GM12873 (cell line): ENCODE results near the gene CDV3.

ENCODE experiments used
- TF ChIP-seq, protein P1 (sequence below): IDR thresholded peaks from 2 replicates; pipeline ENCODE4 v1.5.1; 2012; ENCODE audit warnings: low read depth, mild to moderate bottlenecking, moderate library complexity, low read length, control low read depth; ENCODE audit not compliant: insufficient read depth; ENCODE audit errors: missing control alignments

CDV3 gene, protein sequence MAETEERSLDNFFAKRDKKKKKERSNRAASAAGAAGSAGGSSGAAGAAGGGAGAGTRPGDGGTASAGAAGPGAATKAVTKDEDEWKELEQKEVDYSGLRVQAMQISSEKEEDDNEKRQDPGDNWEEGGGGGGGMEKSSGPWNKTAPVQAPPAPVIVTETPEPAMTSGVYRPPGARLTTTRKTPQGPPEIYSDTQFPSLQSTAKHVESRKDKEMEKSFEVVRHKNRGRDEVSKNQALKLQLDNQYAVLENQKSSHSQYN

DNA sequence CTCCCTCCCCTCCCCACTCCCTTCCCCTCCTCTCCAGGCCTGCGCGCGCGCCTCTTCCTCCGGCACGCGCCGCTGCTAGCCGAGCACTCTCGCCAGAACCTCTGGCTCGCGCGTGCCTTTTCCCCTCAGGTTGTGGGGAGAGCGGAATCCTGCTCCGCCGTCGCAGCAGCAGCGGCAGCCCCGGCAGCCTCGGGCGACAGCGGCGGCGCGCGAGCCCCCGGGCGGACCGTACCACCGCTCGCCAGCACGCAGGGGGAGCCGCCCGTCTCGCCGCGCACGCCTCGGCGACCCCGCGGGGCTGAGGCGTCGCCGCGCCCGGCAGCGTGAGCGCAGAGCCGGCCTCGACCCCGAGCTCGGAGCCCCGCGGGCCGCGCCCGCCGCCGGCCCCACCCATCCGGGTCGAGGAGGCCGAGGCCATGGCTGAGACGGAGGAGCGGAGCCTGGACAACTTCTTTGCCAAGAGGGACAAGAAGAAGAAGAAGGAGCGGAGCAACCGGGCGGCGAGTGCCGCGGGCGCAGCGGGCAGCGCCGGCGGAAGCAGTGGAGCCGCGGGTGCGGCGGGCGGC lies at the start of gene CDV3:
Gene CDV3, plus strand, starts transcription at position 58 of the 566 bp plus-strand sequence. Its CDS starts 359 bp downstream, at position 417.
- TF ChIP-seq, protein P1, sequence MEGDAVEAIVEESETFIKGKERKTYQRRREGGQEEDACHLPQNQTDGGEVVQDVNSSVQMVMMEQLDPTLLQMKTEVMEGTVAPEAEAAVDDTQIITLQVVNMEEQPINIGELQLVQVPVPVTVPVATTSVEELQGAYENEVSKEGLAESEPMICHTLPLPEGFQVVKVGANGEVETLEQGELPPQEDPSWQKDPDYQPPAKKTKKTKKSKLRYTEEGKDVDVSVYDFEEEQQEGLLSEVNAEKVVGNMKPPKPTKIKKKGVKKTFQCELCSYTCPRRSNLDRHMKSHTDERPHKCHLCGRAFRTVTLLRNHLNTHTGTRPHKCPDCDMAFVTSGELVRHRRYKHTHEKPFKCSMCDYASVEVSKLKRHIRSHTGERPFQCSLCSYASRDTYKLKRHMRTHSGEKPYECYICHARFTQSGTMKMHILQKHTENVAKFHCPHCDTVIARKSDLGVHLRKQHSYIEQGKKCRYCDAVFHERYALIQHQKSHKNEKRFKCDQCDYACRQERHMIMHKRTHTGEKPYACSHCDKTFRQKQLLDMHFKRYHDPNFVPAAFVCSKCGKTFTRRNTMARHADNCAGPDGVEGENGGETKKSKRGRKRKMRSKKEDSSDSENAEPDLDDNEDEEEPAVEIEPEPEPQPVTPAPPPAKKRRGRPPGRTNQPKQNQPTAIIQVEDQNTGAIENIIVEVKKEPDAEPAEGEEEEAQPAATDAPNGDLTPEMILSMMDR, result no peak

DNA sequence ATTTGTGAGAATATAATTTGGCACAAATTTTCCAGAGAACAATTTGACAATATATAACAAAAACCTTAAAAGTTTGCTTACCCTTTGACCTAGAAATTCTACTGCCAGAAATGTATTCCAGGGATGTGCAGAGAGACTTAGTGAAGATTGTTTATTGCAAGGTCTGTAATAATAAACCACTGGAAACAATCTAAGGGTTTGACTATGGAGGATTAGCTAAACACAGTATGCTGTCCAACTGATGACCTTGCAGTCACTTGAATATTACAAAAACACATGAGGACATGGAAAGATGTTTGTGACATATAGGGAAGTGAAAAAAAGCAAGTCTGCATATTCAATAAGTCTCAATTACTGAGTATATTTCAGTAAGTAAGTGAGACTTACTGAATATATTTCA lies 48.1 kb upstream of the CDV3 start:
- TF ChIP-seq, protein P1, result no peak

DNA sequence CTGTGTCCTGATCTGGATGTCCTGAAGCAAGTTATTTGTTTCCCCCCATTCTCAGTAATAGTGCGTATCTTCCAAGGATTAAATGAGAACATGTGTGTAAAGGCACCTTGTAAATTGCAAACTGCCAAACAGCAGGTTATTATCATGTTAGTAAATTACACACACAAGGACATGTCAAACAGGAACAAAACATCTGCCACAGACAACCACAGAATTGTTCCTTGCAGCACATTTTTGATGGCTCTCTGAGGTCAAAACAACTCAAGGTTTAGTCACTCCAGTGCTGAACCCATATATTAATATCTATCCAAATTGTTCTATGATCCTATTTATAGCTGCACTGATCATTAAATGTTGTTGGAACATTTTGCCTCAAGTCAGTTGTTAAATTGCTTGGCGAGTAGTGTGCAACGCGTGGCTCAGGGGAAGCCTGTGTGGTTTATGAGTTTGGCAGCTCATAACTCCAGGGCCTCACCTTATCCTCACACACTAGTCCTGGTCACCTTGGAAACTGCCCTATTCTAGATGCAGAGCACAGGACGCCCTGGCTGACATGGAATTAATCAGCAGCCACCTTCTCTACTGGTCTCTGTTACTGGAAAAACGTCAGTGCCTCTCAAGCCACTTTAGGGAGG lies 46.3 kb upstream of the CDV3 start:
- TF ChIP-seq, protein P1, result no peak

DNA sequence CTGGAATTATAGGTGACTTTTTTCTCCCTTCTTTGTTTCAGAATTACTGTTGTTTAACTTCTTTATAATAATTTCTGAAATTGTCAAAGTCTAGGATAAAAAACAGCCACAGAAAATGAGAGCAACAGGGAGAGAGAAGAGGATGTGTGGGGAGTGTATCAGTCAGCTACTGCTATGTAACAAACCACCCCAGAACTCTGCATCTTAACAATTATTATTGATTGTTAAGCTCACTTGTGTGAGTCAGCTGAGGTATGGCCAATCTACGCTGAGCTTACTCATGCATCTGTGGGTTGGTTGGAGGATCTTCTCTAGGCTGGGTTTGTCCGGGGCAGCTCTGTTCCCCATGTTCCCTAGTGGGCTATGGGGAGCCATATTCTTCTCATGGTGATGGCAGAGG lies 43.7 kb upstream of the CDV3 start:
- TF ChIP-seq, protein P1, result no peak

DNA sequence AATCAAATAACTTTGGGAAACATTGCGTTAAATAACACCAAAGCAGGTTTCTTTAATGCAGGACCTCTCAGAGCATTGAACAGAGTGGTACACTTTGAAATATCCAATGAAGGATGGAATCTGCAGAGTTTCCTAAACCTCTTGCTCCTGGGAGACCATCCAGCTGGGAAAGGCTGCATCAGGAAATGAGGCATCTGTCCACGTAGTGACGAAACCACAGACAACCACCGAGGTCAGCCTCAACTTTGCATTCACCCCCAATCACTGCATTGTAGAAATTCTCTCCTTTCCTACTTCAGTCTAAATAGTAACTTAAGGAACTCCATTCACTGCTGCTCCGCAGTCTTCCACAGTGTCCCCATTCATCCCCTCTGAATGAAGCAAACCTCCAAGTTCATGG lies 41.5 kb upstream of the CDV3 start:
- TF ChIP-seq, protein P1, result no peak

DNA sequence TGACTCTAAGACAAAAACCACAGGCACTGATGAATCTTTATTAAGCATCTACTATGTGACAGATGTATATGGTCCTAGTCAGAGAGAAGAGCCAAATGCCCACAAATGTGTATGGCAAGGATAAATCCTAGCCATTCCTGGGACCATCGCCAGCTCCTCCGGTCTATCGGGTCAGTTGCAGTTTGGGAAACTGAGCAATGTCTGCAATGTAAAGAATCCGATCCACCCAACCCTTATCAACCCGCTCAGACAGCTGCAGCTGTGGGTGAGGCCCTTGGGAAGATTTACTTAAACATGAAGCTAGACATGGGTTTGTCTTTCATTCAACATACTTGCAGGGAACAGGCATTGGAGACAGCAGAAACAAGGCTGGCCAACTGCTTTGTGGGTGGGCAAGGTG lies 40.5 kb upstream of the CDV3 start:
- TF ChIP-seq, protein P1, result no peak

DNA sequence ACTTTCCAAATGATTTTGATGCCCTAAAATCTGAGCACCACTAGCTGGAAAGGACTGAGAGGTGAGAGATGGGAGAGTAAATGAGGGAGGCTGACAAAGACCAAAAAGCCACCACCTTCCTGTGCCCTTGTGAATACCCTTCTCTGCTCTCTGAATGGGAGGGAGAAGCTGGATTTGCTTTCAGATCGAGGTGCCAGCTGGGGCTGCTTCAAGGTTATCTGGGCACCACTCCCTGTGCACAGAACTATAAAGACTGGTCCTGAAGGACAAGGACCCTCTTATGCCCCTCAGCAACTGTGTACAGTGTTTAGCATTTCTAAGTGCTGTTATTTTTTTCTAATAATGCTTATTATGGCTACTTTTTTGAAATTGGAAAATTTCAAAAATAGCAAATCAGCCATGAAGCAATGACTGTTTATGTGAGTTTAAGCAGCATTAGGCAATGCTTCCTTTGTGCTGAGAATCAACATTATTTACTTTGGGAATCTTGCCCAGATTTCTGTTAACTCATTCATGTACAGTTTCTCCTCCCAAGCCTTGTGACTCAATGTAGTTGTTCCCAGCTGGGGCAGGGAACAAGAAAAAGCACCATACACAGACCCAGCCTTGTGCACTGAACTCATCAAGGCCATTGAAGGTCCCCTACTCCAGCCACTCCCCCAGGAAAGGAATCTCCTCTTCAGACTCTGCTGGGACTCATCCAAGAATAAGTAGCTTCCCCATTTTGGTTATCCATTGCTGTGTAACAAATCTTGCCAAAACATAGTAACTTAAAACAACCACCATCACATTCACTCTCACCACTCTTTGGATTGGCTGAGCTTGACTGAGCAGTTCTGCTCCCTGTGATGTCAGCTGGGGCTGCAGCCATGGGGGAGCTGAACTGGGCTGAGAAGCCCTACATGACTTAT lies 37.3 kb upstream of the CDV3 start:
- TF ChIP-seq, protein P1, result no peak
